ENCODE data around the gene ALDH1A1. TPM values are rescaled to one million over a fixed set of nuclear protein-coding genes. Genes with fewer than 3 reads are reported as not detected.
"Not testable (repeated sequence)": the region's sequence is repeated elsewhere in the genome, so short reads cannot be mapped to it uniquely, and the experiment has no call there.

Gene ALDH1A1
- total and polyA plus RNA-seq, 2 of the 8 experiments (the other 6 are each of a cell fraction or from before 2014, with no cell fraction given): 0.50 to 0.82 TPM

DNA sequence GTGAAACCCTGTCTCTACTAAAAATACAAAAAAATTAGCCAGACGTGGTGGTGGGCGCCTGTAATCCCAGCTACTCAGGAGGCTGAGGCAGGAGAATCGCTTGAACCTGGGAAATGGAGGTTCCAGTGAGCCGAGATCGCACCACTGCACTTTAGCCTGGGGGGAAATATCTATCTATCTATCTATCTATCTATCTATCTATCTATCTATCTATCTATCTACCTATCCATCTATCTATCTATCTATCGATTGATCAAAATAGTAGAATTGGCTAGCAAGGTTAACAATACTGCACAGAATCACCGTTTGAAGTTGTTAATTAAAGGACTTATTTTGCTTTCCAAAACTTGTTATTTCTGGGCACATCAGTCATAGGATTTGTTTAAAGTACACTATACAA is 90.1 kb downstream of the ALDH1A1 start:
- H3K9ac ChIP-seq (replicated peaks in 1 of 4; ENCODE audit: extremely low read depth in 1 of 4, low read depth in 3 of 4, low read length in 3 of 4); H2BK15ac ChIP-seq (ENCODE audit: low read length); H3K4me3 ChIP-seq (ENCODE audit: extremely low read depth in 1 of 4, insufficient read depth in 2 of 4, low read depth in 3 of 4, low read length in 4 of 4); H4K5ac ChIP-seq (ENCODE audit: insufficient read length, low read depth, low read length); H2BK12ac ChIP-seq (ENCODE audit: low read depth, low read length); H3K36me3 ChIP-seq (ENCODE audit: control insufficient read depth in 2 of 4, insufficient read depth in 4 of 4, low read length in 3 of 4); H3K56ac ChIP-seq (replicated peaks; ENCODE audit: insufficient read length, low read depth, low read length); H2AFZ ChIP-seq (ENCODE audit: low read length); H3K79me2 ChIP-seq (ENCODE audit: control insufficient read depth in 1 of 2, insufficient read depth in 2 of 2, low read length in 2 of 2); H4K91ac ChIP-seq (replicated peaks; ENCODE audit: insufficient read length, low read length); H3K4ac ChIP-seq (replicated peaks; ENCODE audit: insufficient read length, low read depth, low read length); H3K4me2 ChIP-seq (ENCODE audit: insufficient read depth in 1 of 2, low read depth in 2 of 2, low read length in 2 of 2); H4K8ac ChIP-seq (ENCODE audit: extremely low read depth, insufficient read depth, low read length); H3K14ac ChIP-seq (ENCODE audit: insufficient read length); H4K20me1 ChIP-seq (replicated peaks in 1 of 2; ENCODE audit: control insufficient read depth in 1 of 2, insufficient read depth in 2 of 2, low read length in 2 of 2); FAIRE-seq; H3K27ac ChIP-seq (ENCODE audit: low read depth, low read length); H3K9me3 ChIP-seq (ENCODE audit: insufficient read depth in 2 of 2, low read depth in 1 of 2, low read length in 1 of 2); H2AK5ac ChIP-seq (ENCODE audit: low read depth, low read length); H2BK20ac ChIP-seq (ENCODE audit: low read length); H3K79me1 ChIP-seq (ENCODE audit: low read depth, low read length); H3K4me1 ChIP-seq (replicated peaks in 1 of 4; ENCODE audit: control insufficient read depth in 3 of 4, insufficient read depth in 4 of 4, low read length in 3 of 4); H2BK120ac ChIP-seq (replicated peaks; ENCODE audit: low read depth, low read length); H2BK5ac ChIP-seq (ENCODE audit: low read depth, low read length); POLR2A ChIA-PET (ENCODE audit: partially characterized antibody); DNase-seq (ENCODE audit: low read depth in 1 of 2, low spot score in 2 of 2); H3K27me3 ChIP-seq (replicated peaks in 1 of 4; ENCODE audit: control insufficient read depth in 3 of 4, extremely low read depth in 1 of 4, insufficient read depth in 3 of 4, low read length in 3 of 4); H3K18ac ChIP-seq (ENCODE audit: extremely low read depth, low read length); H3K23ac ChIP-seq (ENCODE audit: insufficient read length); H3K23me2 ChIP-seq (ENCODE audit: low read depth, low read length): not testable (repeated sequence)
- CTCF ChIA-PET (ENCODE audit: partially characterized antibody): interaction anchor here (0.6 kb wide), 1 partner anchor 455 kb away, joined by 3 read pairs; no protein-coding TSS in a partner anchor
- WGBS, 2 experiments (ENCODE audit: extremely low coverage in 1 of 2, insufficient coverage in 1 of 2, insufficient read length in 1 of 2, insufficient replicate concordance in 2 of 2, low coverage in 1 of 2, low lambda C conversion rate in 2 of 2, missing lambda C conversion rate in 1 of 2): 89% methylated on average over 7 of the region's 7 CpGs; no CpG with 5 or more reads in 1 of the 2 experiments

Measured in H1 (cell line).